Hepatocyte (in vitro differentiated cells): Measurements from ENCODE around the gene MFSD6. TPM values are rescaled to one million over a fixed set of nuclear protein-coding genes. Genes with fewer than 3 reads are reported as not detected.

Experiments used
- DNase-seq: peaks from one replicate; pipeline ENCODE4 v3.0.0-alpha.2; 2016; ENCODE audit warnings: low spot score
- H2AFZ ChIP-seq: fragments of 200-600 bp; sonication (generic); 2 replicates; pipeline ENCODE4 v1.6.0; 2016; ENCODE audit warnings: antibody characterized with exemption, mild to moderate bottlenecking
- H3K27ac ChIP-seq: fragments of 200-600 bp; sonication (generic); 2 replicates; pipeline ENCODE4 v1.5.1; 2016; ENCODE audit warnings: mild to moderate bottlenecking
- H3K27me3 ChIP-seq: fragments of 200-600 bp; sonication (generic); 2 replicates; pipeline ENCODE4 v1.6.1; 2016
- H3K36me3 ChIP-seq: fragments of 200-600 bp; sonication (generic); replicated peaks from 2 replicates; pipeline ENCODE4 v1.5.1; 2016; ENCODE audit warnings: low read depth; ENCODE audit not compliant: insufficient read depth
- H3K4me1 ChIP-seq: fragments of 200-600 bp; sonication (generic); 2 replicates; pipeline ENCODE4 v1.5.1; 2016; ENCODE audit warnings: mild to moderate bottlenecking, moderate library complexity; ENCODE audit not compliant: insufficient read depth
- H3K4me2 ChIP-seq: fragments of 200-600 bp; sonication (generic); 2 replicates; pipeline ENCODE4 v1.6.0; 2016
- H3K4me3 ChIP-seq: fragments of 200-600 bp; sonication (generic); 2 replicates; pipeline ENCODE4 v1.5.1; 2016; ENCODE audit warnings: mild to moderate bottlenecking
- H3K79me2 ChIP-seq: fragments of 200-600 bp; sonication (generic); 2 replicates; pipeline ENCODE4 v1.6.0; 2017; ENCODE audit warnings: mild to moderate bottlenecking
- H3K9me2 ChIP-seq: fragments of 200-600 bp; sonication (generic); replicated peaks from 2 replicates; pipeline ENCODE4 v1.6.0; 2017; ENCODE audit warnings: mild to moderate bottlenecking; ENCODE audit not compliant: insufficient read depth
- H3K9me3 ChIP-seq: fragments of 200-600 bp; sonication (generic); 2 replicates; pipeline ENCODE4 v1.5.1; 2016; ENCODE audit warnings: low read depth, mild to moderate bottlenecking
- H4K20me1 ChIP-seq: fragments of 200-600 bp; sonication (generic); 2 replicates; pipeline ENCODE4 v1.6.0; 2016; ENCODE audit warnings: mild to moderate bottlenecking; ENCODE audit not compliant: insufficient read depth, poor library complexity, severe bottlenecking
- EZH2 ChIP-seq: fragments of 200-600 bp; sonication (generic); IDR thresholded peaks from 2 replicates; pipeline ENCODE4 v1.6.1; 2016; ENCODE audit warnings: antibody characterized with exemption, mild to moderate bottlenecking, borderline replicate concordance
- EZH2phosphoT487 ChIP-seq: fragments of 200-600 bp; sonication (generic); IDR thresholded peaks from one replicate; pipeline ENCODE4 v1.6.1; 2018; ENCODE audit warnings: antibody characterized with exemption, mild to moderate bottlenecking, low read depth, moderate library complexity; ENCODE audit not compliant: unreplicated experiment, severe bottlenecking
- WGBS: methylation state at CpG from one replicate; pipeline ENCODE4 v1.1.6; 2016; ENCODE audit warnings: low lambda C conversion rate; ENCODE audit errors: missing lambda C conversion rate; 5-methylcytosine and 5-hydroxymethylcytosine counted together
- polyA plus RNA-seq: library from polyadenylated mRNA; unstranded; fragments of >200 nt; fragmentation: Nextera tagmentation; extraction: Ambion mirVana; gene quantifications from 2 replicates; pipeline ENCODE4 v1.2.1, GENCODE V29; 2016
- total RNA-seq: library from RNA; depleted of rRNA; stranded (reverse); fragments of >200 nt; gene quantifications from 2 replicates; pipeline ENCODE4 v1.2.3, GENCODE V29; 2014
- TF ChIP-seq, protein P1 (sequence below): fragments of 200-600 bp; sonication (generic); IDR thresholded peaks from 2 replicates; pipeline ENCODE4 v1.5.1; 2016; ENCODE audit warnings: antibody characterized with exemption, mild to moderate bottlenecking; ENCODE audit not compliant: poor library complexity

MFSD6 gene
- total and polyA plus RNA-seq, 2 experiments from 2014 or later = 9.7 to 15.9 TPM

DNA sequence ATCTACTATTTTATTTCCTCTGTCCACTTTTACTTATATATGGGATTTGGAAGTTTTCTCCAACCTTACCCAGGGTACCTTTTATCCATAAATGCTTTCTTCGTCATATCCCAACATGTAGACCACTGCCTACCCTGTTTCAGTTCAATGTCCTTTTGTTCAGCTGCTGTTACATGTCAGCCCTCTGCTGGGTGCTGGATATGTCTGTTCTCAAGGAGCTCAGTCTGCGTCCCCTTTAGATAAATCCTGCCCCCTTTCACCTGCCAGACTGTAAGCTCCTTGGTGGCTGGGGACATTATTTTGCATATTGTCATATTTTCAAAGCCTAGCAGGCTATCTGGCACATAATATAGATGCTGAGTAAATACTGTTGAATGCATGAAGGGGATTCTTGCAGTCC is 73.2 kb downstream of the MFSD6 start:
- Histone ChIP-seq H3K4me2 (no peak overlapping the region), H3K4me1 (peaks cover 20% of the 10 kb centered on the region), H3K4me3 (no peak overlapping the region), H3K27ac (no peak overlapping the region), H3K36me3 (no peaks in the 10 kb centered on the region), H2AFZ (no peak overlapping the region), H3K9me2 (no peaks in the 10 kb centered on the region), H3K9me3 (no peaks in the 10 kb centered on the region), H4K20me1 (no peaks in the 10 kb centered on the region), H3K79me2 (no peaks in the 10 kb centered on the region), H3K27me3 (no peaks in the 10 kb centered on the region)
- no peak for DNase-seq
- 92% methylated on average over 2 of the region's 2 CpGs for WGBS
- TF ChIP-seq, protein P1, sequence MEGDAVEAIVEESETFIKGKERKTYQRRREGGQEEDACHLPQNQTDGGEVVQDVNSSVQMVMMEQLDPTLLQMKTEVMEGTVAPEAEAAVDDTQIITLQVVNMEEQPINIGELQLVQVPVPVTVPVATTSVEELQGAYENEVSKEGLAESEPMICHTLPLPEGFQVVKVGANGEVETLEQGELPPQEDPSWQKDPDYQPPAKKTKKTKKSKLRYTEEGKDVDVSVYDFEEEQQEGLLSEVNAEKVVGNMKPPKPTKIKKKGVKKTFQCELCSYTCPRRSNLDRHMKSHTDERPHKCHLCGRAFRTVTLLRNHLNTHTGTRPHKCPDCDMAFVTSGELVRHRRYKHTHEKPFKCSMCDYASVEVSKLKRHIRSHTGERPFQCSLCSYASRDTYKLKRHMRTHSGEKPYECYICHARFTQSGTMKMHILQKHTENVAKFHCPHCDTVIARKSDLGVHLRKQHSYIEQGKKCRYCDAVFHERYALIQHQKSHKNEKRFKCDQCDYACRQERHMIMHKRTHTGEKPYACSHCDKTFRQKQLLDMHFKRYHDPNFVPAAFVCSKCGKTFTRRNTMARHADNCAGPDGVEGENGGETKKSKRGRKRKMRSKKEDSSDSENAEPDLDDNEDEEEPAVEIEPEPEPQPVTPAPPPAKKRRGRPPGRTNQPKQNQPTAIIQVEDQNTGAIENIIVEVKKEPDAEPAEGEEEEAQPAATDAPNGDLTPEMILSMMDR = no peak
- TF ChIP-seq EZH2 (no peak), EZH2phosphoT487 (no peak)

DNA sequence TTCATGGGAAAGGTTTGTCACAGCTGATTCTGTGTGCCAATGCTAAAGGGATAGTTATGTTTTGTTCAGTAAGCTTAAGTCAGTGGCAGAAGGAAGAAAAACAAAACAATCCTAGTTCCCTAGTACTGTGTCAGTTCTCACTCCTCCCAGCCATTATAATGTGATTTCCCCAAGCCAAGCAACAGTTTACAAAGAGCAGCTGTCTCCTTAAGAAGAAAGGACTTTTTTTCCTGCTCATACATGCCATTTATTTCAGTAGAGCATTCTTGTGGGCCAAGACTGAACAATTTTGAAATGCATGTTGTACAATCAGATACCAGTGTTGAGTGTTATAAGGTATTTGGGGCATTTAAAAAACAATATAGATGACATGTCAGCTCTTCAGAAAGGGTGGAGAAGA is 74.3 kb downstream of the MFSD6 start:
- TF ChIP-seq EZH2phosphoT487 (no peak), EZH2 (no peak)
- TF ChIP-seq, protein P1 = no peak
- H3K4me3 ChIP-seq = no peak overlapping the region
- no peak for DNase-seq
- H3K4me1 ChIP-seq = peaks cover 17% of the 10 kb centered on the region
- H2AFZ ChIP-seq = no peak overlapping the region
- no peaks in the 10 kb centered on the region for H3K36me3 ChIP-seq
- no peaks in the 10 kb centered on the region for H3K27me3 ChIP-seq
- H3K9me2 ChIP-seq = no peaks in the 10 kb centered on the region
- H3K9me3 ChIP-seq = no peaks in the 10 kb centered on the region
- no peak overlapping the region for H3K4me2 ChIP-seq
- no peaks in the 10 kb centered on the region for H4K20me1 ChIP-seq
- no peak overlapping the region for H3K27ac ChIP-seq
- no peaks in the 10 kb centered on the region for H3K79me2 ChIP-seq

DNA sequence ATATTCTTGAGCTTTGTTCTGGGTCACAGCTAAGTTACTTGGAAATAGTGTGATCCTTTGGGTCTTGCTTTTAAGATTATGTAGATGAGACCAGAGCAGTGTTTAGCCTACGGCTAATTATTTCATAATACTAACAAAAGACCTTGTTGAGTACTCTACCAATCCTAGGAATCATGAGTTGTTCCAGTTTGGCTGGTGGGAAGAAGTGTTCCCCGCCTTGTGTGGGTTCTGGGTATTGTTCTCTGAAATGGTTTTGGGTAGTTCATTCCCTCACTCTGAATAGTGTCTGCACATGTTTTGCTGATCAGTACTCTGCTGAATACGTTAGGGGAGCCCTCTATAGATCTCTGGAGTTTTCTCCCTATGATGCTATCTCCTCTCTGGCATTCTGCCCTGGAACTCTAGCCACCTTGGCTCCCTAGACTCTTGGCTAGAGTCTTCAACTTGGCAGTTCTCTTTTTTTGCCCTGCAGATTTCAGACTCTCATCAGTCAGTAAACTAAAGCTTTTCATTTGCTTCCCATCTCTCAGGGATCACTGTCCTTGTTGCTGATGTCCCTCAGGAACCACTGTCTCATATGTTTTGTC is 78.0 kb downstream of the MFSD6 start:
- DNase-seq = no peak
- TF ChIP-seq, protein P1 = no peak
- TF ChIP-seq EZH2 (no peak), EZH2phosphoT487 (no peak)
- no peaks in the 10 kb centered on the region for H3K79me2 ChIP-seq

More for the DNA sequence above, 78.0 kb downstream of the MFSD6 start:
- Histone ChIP-seq H4K20me1 (no peaks in the 10 kb centered on the region), H3K27ac (no peak overlapping the region), H3K4me1 (peaks cover 1% of the 10 kb centered on the region), H3K36me3 (no peaks in the 10 kb centered on the region), H3K4me3 (no peak overlapping the region), H3K4me2 (no peak overlapping the region), H3K9me3 (peaks cover 4% of the 10 kb centered on the region), H3K27me3 (no peaks in the 10 kb centered on the region), H2AFZ (no peak overlapping the region), H3K9me2 (no peaks in the 10 kb centered on the region)
- 87% methylated on average over 3 of the region's 3 CpGs for WGBS
